ENCODE measurements around the gene MTERF4.

- TF ChIP-seq EZH2 (IDR thresholded peaks at IDR 0.05; ENCODE audit: low read length, unreplicated experiment), result no peak
- TF ChIP-seq CTCF (conservative IDR thresholded peaks at IDR 0.05; ENCODE audit: low read depth, low read length), result no peak
- TF ChIP-seq EZH2phosphoT487 (IDR thresholded peaks at IDR 0.05; ENCODE audit: borderline replicate concordance, low read length), result no peak
Observed at GRCh38 chr2:241083091-241083415, 19.0 kb downstream of the MTERF4 start.

All from PC-3 (cell line).